Hematopoietic multipotent progenitor cell treated with erythropoietin and hydrocortisone succinate and interleukin-3 and kit ligand, for 4 days (in vitro differentiated cells): ENCODE measurements around the gene SPINK4.
A peak's percentile ranks its signal among the peaks of the same experiment; 100 is the strongest.

ENCODE experiments used
- DNase-seq: peaks from one replicate; pipeline ENCODE4 v3.0.0-alpha.2; 2015

The SPINK4 gene, protein sequence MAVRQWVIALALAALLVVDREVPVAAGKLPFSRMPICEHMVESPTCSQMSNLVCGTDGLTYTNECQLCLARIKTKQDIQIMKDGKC

DNA sequence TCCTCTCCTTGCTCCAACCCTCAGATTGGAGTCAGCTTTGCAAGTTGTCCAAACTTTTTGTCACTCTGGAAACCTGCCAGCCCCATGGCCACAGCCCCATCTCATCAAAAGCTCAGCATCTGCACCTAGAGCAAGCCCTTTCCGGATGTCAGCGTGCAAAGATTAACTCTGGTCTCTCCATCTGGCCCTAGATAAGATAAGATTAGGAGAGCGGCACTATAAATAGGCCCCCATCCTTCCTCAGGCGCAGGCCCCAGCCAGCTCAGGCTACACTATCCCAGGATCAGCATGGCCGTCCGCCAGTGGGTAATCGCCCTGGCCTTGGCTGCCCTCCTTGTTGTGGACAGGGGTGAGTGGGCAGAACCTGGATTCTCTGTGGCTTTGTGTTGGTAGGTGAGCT, at the start of gene SPINK4:
TSS of gene SPINK4 (plus strand) at position 247 of the 400 bp plus-strand sequence. CDS start at position 289, 42 bp downstream.
- DNase-seq = peak; percentile 95

DNA sequence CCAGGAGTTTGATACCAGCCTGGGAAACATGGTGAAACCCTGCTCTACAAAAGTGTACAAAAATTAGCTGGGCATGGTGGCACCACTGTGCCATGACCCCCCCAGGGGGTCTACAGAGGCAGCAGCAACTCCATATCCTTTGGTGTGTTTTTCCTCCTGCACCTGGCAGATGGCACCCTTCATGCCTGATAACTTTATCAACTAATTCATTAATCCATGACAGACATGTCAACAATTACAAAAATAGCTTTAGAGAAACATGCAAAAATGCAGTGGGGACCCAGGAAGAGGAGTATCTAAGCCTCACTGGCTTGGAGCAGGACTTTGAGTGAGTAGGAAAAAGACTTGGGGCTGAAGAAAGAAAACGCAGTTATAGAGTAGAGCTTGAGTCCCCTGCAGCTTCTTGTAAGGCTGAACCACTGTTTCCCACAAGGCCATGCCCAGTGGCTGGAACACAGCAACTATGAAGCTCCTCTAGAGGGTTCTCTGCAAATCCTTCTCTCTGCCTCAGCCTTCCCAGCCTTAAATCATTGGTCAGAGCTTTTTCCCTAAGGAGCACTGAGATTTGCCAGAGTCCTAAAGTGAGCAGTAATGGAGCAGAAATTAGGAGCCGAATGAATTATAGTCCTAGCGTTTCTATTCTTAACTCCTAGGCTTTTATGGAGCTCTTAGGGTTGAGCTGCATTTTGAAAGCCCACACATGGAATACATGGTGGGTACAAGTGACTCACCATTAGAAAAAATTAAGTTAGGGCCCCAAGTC, 47.3 kb upstream of the SPINK4 start:
- DNase-seq = no peak

DNA sequence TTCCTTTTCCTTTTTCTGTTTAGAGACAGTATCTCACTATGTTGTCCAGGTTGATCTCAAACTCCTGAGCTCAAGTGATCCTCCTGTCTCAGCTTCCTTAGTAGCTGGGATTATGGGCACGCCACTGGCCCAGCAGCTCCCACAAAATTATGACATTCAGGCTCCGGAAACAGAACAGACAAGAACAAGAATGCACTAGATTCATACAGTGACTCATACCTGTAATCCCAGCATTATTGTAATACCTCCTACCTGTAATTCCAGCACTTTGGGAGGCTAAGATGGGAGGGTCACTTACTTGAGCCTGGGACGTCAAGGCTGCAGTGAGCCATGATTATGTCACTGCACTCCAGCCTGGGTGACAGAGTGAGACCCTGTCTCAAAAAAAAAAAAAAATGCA, 46.1 kb upstream of the SPINK4 start:
- DNase-seq = no peak

DNA sequence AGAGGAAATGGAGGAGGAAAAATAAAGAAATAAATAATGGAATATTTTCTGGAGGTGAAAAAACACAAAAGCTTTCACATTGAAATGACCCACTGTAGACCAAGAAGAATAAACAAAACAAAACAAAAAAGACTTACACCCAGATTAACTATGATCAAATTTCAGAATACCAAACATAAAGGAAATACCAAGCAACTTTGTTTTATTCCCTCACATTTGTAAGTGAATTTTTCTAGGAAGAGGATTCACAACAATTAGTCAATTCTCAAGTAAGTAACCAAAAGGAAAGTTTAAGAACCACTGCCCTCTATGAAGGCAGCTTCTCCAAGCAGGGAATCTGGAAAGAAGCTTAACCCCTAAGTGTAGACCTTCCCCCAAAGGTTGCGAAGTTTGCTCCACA, 43.2 kb upstream of the SPINK4 start:
- no peak for DNase-seq

DNA sequence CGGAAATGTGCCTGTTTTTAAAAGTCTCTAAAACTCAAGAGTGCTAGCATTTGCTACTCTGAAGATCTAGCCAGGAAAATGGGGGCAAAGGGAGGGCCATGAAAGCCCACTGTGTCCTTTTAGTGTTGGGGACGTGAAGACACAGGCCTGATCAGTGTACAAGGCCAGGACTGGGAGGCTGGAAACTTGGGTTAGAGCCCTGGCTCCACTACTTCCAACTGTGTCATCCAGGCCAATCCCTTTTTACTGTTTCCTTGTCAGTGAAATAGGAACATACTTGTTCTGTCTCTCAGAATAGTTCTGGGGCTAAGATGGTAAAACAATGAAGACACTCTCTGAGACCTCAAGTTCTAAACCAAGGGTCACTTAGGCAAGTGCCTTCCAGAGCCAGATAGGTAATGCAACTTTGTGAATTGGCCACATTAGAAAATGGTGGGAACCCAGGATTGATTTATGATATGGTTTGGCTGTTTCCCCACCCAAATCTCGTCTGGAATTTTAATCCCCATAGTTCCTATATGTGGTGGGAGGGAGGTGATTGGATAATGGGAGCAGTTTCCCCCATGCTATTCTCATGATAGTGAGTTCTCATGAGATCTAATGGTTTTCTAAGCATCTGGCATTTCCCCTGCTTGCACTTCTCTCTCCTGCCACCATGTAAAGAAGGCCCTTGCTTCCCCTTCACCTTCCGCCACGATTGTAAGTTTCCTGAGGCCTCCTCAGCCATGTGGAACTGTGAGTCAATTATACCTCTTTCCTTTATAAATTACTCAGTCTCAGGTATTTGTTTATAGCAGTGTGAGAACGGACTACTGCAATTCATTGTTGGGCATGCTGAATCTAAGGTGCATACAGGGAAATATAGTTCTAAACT, 42.5 kb upstream of the SPINK4 start:
- DNase-seq = no peak

DNA sequence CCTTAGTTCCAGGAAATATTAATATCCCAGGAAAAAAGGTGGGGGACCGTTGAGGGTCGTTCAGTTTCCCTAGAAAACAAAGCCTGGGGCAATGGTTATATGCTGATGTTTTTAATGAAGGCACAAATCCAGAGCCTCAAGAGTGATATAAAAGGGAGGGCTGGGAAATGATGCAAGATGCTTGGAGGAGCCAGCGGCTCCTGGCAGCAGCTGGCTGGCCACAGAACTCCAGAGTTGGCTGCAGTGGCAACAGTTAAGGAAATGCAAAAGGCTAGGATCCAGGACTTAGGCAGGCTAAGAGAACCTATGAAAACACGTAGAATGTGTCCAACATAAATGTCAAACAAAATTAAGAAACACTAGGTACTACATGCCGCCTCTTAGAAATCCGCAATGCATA, 41.8 kb upstream of the SPINK4 start:
- DNase-seq = no peak

DNA sequence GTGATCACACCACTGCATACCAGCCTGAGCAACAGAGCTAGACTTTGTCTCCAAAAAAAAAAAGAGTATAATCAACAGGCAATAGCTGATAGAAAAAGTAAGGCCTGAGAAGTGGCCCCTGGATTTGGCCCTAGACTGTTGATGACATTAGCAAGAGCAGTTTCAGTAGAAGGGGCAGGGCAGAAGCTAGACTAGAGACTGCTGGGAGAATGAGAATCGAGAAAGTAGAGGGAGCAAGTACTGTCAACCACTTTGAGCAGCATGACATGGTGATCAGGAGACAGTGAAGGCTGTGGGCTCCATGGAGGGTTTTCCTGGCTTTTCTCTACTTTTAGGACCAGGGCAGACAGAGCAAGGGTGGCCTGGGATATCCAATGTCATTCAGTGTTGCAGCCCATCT, 37.9 kb upstream of the SPINK4 start:
- DNase-seq = no peak

DNA sequence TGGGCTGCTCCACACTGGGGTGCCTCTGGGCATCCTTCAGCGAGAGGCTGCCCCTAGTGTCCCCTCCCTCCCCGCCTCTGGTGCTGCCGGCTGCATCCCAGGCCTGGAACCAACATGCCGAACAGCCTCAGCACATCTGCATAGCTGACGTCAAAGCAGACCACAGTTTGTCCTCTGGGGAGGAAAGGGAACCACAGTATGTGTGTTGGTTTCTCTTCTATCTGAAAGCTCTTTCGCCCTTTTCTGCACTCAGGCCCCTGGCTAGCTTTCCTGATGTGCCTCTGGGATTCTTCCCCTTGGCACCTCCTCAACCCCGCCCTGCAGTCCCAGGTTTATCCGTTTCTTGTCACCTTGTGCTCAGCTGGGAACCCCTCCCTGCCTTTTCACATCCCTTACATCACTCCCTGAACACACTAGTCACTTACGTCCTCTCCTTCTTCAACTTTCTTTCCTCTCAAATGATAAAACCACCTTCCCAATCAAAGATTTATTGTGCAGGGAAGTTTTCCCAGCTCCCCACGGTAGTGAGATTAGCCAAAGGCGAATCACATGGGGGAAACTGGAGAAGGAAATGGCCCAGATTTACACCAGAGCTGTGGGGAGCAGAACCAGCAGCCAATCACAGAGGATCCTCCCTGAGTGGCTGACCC, 37.3 kb upstream of the SPINK4 start:
- peak; percentile 75 for DNase-seq

DNA sequence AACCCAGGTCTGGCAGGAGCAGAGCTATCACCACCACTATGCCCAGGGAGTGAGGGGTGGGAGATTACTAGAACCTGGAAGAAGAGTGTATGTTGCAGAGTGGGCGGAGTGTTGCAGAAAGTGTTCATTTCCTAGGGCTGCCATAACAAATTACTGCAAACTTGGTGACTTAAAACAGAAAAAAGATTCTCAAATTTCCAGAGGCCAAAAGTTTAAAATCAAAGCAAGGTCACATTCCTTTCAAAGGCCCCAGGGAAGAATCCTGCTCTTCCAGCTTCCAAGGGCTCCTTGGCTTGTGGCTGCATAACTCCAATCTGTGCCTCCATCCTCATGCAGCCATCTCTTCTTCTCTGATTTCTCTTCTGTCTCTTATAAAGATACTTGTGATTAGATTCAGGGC, 30.6 kb upstream of the SPINK4 start:
- DNase-seq = no peak

DNA sequence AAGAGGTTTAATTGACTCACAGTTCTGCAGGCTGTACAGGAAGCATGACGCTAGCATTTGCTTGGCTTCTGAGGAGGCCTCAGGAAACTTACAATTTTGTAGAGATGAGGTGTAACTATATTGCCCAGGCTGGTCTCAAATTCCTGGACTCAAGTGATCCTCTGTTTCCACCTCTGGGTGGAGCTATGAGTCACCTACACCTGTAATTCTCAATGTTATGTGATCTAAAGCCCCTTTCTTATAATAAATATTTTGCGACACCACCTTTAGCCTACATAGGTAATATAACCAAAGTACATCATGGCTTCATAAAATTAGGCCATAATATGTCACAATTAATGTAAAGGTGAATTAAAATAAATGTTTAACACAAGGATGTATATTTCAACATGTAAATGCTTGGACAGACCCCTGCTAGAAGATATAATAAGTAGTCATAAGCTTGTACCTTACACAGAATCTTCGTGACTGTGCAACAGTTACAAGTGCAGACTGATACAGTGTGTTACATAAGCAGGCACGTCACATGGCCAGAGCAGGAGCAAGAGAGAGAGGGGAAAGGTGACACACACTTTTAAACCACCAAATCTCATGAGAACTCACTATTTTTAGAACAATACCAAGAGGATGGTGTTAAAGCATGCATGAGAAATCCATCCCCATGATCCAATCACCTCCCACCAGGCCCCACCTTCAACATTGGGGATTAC, 29.8 kb upstream of the SPINK4 start:
- no peak for DNase-seq

DNA sequence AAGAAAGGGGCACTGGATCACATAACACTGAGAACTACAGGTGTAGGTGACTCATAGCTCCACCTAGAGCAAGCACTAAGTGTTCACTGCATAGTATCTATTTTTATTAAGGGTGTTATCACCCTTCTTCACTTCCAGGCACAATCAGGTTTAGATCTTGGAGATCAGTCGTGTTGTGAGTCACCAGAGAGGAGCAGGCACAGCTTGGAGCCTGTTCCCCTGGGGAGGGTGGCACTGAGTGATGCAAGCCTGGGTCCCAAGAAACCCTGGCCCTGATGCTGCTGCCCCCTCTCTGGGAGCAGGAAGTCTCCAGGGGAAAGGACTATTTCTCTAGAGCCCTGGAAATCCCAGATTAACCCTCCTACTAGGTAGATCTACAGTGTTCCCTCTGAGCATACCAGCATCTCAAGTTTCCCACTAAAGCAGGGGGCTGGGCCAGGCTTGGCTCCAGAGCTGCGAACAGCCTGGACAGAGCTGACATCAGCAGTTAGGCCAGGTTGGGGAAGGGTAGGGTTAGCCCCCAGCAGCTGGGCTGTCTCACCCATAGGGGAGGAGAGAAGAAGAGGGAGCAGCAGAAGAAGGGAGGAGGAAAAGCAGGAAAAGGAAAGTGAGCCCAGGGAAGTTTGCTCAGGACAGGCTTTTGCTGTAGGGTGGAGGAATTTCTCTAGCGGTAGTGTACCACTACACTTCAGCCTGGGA, 28.1 kb upstream of the SPINK4 start:
- no peak for DNase-seq

DNA sequence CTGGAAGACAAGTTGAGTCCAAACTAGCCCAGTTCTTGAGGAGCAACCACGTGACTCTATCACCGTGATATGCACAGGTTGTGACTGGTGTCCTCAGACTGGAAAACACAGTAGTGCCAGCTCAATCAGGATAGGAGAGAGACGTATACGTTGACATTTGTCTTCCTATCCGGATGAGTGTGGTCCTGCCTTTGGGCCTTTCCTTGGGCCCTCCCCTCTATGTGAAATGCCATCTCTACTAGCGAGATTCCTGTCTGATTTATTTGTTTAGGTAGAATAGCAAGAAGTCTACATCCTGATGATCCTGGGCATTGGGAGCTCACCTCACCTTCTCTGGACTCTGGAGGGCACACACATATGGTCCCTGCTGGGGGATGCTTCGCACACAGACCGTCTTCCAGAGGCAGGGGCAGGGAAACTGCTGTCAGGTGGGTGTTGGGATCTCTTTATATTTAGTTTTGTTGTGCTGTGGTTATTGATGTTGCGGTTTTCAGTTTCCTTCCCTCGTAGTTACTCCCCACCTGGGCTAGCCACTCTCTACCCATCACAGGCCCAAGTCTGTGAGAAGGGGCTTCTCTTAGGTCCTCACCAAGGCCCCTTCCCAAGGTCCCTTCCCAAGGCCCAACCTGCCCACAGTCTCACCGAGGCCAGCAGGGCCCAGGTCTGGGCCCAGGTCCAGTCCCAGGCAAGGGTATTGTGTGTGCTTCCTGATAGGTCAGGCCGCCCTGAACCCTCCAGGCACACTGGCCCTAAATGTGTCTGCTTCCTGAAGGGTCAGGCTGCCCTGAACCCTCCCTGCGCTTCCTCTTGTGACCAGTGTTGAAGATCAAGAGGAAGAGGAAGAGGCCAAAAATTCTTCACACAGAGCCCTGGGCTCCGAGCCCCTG, 19.0 kb upstream of the SPINK4 start:
- no peak for DNase-seq

DNA sequence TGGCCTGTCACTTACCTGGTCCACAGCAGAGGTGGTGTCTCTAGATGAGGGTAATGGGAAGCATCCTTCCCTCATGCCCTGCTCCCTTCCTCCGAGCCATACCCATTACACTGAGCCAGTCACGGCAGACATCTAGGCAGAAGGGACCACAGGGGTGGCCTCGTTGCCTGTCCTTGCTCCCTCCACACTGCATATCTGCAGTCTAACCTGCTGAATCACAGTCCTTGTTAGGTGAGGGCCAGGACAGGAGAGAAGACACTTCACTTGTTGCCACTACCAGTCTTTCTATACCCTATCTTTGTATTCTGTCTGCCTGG, 18.4 kb upstream of the SPINK4 start:
- no peak for DNase-seq

DNA sequence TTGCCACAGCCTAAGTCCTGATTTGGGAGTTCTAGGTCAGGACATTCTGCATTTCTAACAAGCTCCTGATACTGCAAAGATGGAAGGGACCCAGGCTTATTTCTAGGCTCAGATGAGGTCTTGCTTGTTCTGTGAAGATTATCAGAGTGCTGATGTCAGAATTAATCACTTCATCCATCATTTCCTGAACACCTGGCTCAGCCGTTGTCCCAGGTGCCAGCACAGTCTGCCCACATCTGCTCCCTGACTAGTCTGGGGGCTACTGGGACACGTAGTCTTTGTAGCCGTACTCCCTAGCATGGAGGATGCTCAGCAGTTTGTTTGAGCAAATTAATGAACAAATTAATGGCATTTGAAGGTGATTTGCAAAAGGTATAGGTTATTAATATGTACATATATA, 17.9 kb upstream of the SPINK4 start:
- no peak for DNase-seq

DNA sequence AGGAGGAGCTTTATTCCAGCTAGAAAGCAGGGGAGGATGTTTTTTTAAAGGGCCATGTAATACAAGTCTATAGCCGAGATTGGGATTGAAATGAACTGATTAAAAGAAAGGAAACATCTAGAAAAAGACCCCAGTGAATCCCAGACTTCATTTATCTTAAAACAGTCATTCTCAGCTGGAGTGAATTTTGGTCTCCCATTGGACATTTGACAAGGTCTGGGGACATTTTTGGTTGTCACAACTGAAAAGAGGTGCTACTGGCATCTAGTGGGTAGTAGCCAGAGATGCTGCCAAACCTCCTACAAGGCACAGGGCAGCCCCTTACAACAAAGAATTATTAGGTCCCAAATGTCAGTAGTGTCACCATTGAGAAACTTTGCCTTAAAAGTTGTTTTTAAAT, 16.3 kb upstream of the SPINK4 start:
- DNase-seq = peak; percentile 48

DNA sequence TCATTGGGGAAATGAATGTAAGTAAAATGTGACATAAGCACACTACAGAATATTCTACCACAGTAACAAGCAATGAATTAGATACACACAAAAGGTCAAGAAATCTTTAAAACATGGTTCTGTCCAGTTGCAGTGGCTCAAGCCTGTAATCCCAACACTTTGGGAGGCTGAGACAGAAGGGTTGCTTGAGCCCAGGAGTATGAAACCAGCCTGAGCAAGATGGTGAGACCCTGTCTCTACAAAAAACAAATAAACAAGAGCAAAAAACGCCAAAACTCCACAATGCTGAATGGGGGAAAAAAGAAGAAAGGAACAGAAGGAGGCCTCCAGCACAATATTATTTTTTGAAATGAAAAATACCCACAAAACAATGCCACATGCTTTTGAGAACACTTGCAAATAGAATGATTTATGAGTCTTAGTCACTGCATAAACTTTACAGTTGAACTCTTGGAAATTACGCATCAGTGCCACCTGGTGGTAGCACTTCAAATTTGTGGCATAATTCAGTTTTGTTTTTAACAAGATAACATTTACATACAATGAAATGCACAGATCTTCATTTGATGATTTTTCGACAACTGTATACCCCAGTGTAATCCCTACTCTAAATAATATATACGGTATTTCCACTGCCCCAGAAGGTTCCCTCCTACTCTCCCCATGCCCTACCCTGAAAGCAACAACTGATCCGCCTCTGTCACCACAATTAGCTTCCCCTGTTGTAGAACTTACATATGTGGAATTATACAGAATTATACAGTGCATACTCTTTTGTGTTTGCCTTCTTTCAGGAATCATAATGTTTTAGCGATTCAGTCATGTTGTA, 14.4 kb upstream of the SPINK4 start:
- DNase-seq = peak; percentile 90

DNA sequence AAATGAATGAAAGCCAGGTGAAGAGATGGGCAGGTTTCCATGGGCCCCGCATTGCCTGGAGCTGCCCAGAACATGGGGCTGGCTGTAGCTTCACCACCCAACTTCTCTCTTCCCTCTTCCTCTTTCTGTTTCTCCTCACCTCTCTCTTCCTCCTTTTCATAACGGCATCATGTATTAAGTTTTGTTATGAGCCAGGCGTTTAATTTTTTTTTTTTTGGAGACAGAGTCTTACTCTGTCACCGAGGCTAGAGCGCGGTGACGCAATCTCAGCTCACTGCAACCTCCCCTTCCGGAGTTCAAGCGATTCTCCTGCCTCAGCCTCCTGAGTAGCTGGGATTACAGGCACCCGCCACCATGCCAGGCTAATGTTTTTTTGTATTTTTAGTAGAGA, 13.0 kb upstream of the SPINK4 start:
- DNase-seq = peak; percentile 75

DNA sequence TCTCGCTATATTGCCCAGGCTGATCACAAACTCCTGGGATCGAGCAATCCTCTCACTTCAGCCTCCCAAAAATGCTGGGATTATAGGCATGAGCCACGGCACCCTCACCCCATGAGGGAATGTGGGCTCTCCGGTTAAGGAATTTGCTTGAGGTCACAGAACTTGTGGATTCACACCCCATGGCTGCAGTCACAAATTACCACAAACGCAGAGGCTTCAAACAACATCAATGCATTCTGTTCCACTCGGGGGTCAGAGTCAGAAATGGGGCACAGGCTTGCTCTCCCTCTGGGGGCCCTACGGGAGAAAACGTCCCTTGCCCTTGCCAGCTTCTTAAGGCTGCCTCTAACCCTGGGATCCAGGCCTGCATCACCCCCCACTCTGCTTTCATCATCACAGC, 12.2 kb upstream of the SPINK4 start:
- DNase-seq = no peak

DNA sequence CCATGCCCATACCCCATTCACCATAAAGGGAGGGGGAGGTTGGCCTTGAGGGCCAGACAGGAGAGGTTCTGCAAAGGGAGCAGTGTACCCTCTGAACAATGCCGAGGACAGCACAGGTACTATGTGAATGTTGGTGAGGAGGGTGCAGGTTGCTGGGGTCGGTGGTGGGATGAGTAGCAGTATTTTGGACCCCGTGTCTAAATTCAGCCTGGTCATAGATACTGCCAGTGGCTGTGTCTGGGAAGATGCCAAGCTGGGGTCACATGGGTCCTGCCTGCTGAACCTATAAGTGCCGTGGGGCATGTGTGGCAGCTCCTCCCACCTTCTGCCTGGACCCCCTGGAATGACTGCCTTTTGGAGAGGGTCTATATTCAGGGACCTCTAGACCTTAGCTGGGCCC, 11.4 kb upstream of the SPINK4 start:
- no peak for DNase-seq

DNA sequence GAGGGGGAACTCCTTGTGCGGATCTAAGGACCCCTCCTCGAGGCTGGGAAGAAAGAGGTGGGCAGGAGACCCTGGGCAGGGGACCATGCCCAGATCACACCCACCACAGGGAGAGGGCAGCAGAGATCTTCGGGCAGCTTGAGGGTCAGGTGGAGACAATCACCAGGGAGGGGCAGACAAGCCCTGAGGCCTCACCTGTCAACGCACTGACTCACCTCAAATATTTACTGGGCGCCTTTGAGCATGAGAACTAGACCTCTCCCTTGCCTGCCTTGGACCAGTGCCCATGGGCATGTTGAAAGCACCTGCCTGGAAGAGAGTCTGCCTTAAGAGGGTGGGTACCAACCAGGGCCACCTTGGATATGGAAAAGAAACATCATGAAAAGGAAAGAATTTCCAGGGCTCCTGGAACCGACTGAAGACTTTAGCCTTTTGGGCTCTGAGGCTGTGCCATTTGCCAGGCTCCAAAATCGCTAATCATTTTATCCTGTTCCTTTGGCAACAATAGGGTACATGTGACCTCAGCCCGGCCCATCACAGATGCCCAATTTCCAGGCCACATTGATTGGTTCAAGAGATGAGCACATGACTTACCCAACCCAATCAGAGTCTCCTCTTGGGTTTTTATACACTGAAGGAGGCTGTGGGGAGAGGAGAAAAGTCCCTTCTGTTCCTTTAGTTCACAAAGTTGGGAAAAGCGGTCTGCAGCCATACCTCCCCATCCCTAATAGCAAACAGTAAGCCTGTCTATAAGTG, 10.4 kb upstream of the SPINK4 start:
- DNase-seq = no peak
